GM19397 (cell line): Measurements from ENCODE around the gene SYT10.
A peak's percentile ranks its signal among the peaks of the same experiment; 100 is the strongest.
"Not testable (repeated sequence)": the region's sequence is repeated elsewhere in the genome, so short reads cannot be mapped to it uniquely, and the experiment has no call there.

ENCODE experiments used
- ATAC-seq: cut with Tn5 transposase; IDR thresholded peaks from one replicate; pipeline ENCODE4 v1.9.1; 2021; ENCODE audit warnings: mild to moderate bottlenecking, moderate library complexity; ENCODE audit not compliant: unreplicated experiment

The SYT10 gene

GRCh38 chr12:33439587-33440011 lies at the start of gene SYT10:
Gene SYT10 (minus strand): TSS chr12:33439819. CDS start chr12:33439522, 297 bp downstream.
- no peak for ATAC-seq

GRCh38 chr12:33488036-33488435 lies 48.4 kb upstream of the SYT10 start:
- no peak for ATAC-seq

GRCh38 chr12:33486058-33486457 lies 46.4 kb upstream of the SYT10 start:
- no peak for ATAC-seq

- ATAC-seq, result no peak
These were observed 44.5 kb upstream of the SYT10 start for GRCh38 chr12:33484161-33484560.

GRCh38 chr12:33480366-33480765 lies 40.7 kb upstream of the SYT10 start:
- no peak for ATAC-seq

- ATAC-seq, result no peak
These were observed 36.4 kb upstream of the SYT10 start for GRCh38 chr12:33476058-33476457.

GRCh38 chr12:33472299-33472698 lies 32.7 kb upstream of the SYT10 start:
- ATAC-seq, result no peak

- no peak for ATAC-seq
These were observed 15.5 kb upstream of the SYT10 start for GRCh38 chr12:33455096-33455495.

- no peak for ATAC-seq
These were observed 10.9 kb upstream of the SYT10 start for GRCh38 chr12:33450480-33450879.

- no peak for ATAC-seq
These were observed 858 bp upstream of the SYT10 start for GRCh38 chr12:33440477-33440876.

- no peak for ATAC-seq
These were observed 600 bp downstream of the SYT10 start for GRCh38 chr12:33438851-33439586.

- no peak for ATAC-seq
These were observed 1.4 kb downstream of the SYT10 start for GRCh38 chr12:33438025-33438772.

- no peak for ATAC-seq
These were observed 2.0 kb downstream of the SYT10 start for GRCh38 chr12:33437598-33437997.

- ATAC-seq, result no peak
These were observed 6.6 kb downstream of the SYT10 start for GRCh38 chr12:33432992-33433391.

GRCh38 chr12:33431648-33432047 lies 8.0 kb downstream of the SYT10 start:
- no peak for ATAC-seq

- ATAC-seq, result no peak
These were observed 10.2 kb downstream of the SYT10 start for GRCh38 chr12:33429468-33429867.

GRCh38 chr12:33427071-33427470 lies 12.5 kb downstream of the SYT10 start:
- ATAC-seq, result peak; percentile 74

- ATAC-seq, result no peak
These were observed 15.9 kb downstream of the SYT10 start for GRCh38 chr12:33423706-33424105.

- not testable (repeated sequence) for ATAC-seq
These were observed 27.2 kb downstream of the SYT10 start for GRCh38 chr12:33412410-33412809.

GRCh38 chr12:33383503-33383902 lies 56.1 kb downstream of the SYT10 start:
- ATAC-seq, result no peak

GRCh38 chr12:33376153-33376552 lies 63.5 kb downstream of the SYT10 start:
- ATAC-seq, result no peak

- ATAC-seq, result no peak
These were observed 69.3 kb downstream of the SYT10 start for GRCh38 chr12:33370318-33370717.
